C4-2B (cell line): ENCODE measurements around the gene CHCHD10.

ENCODE experiments used
- CTCF ChIP-seq: fragments of 450-650 bp; conservative IDR thresholded peaks from 2 replicates; pipeline ENCODE4 v1.5.1; 2017; ENCODE audit warnings: mild to moderate bottlenecking
- ZFX ChIP-seq: fragments of 450-650 bp; IDR thresholded peaks from 2 replicates; pipeline ENCODE4 v1.6.1; 2017

- TF ChIP-seq CTCF (no peak), ZFX (no peak)
These were observed 35.4 kb upstream of the CHCHD10 start for GRCh38 chr22:23803001-23803819.
